ENCODE measurements around the gene KIAA0825.
A peak's percentile ranks its signal among the peaks of the same experiment; 100 is the strongest.

The KIAA0825 gene

GRCh38 chr5:94281236-94281801, 337.1 kb downstream of the KIAA0825 start:
- H3K4me3 ChIP-seq (ENCODE audit: low read length): no peak overlapping the region
- DNase-seq (ENCODE audit: low read depth, low spot score): no peak

DNA sequence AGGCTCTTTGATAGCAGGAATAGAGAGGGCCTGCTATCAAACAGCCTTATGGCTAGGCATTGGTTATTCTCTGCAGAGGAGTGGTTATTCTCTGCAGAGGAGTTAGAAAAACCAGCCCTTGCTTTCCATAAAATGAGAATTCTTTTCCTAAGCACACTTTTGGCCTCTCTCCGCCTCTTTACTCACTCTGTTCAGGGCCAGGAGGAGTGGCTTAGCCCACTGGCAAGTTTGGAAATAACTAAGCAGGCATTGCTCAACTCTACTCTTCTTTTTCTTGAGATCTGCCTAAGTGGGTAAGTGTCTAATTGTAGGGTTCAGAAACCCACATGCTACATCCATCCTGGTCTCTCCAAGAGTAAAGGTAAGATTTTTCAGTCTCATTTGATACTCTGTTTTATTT, 341.7 kb downstream of the KIAA0825 start:
- H3K4me3 ChIP-seq (ENCODE audit: low read length): no peak overlapping the region
- DNase-seq (ENCODE audit: low read depth, low spot score): no peak

GRCh38 chr5:94276048-94276447, 342.4 kb downstream of the KIAA0825 start:
- no peak for DNase-seq (ENCODE audit: low read depth, low spot score)
- H3K4me3 ChIP-seq (ENCODE audit: low read length): no peak overlapping the region

GRCh38 chr5:94274707-94275106, 343.7 kb downstream of the KIAA0825 start:
- no peak for DNase-seq (ENCODE audit: low read depth, low spot score)
- no peak overlapping the region for H3K4me3 ChIP-seq (ENCODE audit: low read length)

DNA sequence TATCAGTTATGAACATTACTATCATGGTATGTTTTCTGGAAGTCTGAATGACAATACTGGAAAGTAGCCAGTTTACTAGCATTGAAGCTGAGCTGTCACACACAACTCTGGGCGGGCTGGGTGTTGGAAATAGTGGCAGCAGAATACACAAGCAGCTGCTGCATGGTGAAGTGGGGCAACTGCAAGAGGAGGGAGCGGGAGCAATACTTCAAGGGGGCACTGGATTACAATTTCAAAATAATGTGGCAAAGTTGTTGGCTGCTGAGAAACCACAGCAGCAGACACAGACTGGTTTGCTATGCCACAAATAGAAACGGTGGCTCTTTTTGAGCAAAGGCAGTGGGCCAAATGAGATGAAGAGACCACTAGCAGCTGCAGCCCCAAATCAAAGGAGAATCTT, 350.2 kb downstream of the KIAA0825 start:
- H3K4me3 ChIP-seq (ENCODE audit: low read length): no peak overlapping the region
- DNase-seq (ENCODE audit: low read depth, low spot score): peak; percentile 97

GRCh38 chr5:94267350-94267899, 351.0 kb downstream of the KIAA0825 start:
- DNase-seq (ENCODE audit: low read depth, low spot score): no peak
- H3K4me3 ChIP-seq (ENCODE audit: low read length): no peak overlapping the region

- H3K4me3 ChIP-seq (ENCODE audit: low read length): no peak overlapping the region
- DNase-seq (ENCODE audit: low read depth, low spot score): no peak
These were observed 352.2 kb downstream of the KIAA0825 start for GRCh38 chr5:94266170-94266569.

DNA sequence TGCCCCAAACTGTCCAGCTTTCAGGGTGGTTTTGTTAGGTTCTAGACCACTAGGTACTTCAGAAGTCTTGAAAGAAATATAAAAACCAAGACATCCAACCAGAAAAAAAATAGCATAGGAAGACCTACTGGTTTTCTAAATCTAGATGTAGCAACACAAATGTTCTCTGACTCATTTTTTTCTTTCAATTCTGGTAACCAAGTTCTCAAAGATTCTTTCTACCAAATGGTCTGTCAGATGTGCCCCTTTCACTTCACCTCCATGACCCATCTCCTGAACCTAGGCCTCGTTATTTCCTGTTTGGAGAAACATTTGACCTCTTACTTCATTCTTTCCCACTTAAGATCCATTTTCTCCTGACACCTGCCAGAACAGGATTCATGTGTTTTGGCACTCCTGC, 355.3 kb downstream of the KIAA0825 start:
- no peak overlapping the region for H3K4me3 ChIP-seq (ENCODE audit: low read length)

DNA sequence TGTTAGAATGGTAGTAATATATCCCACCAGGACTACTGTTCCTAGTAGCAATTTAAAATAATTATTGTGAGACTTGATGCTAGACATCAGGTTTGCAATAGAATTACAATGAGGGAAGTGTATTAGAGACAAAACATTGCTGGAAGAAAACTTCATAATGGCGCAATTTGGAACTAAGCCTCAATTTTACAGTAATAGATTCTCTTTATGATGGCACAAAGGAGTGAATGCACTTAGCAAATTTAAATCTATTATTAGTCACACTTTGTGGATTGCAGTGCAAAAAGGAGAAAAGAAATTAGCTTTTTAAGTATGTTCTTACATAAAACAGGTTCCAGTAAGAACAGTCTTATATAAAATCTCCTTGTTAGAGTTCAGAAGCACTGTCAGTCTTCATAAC, 358.3 kb downstream of the KIAA0825 start:
- H3K4me3 ChIP-seq (ENCODE audit: low read length): no peak overlapping the region
- no peak for DNase-seq (ENCODE audit: low read depth, low spot score)

More for the DNA sequence above, 355.3 kb downstream of the KIAA0825 start:
- DNase-seq (ENCODE audit: low read depth, low spot score): no peak

- no peak overlapping the region for H3K4me3 ChIP-seq (ENCODE audit: low read length)
- no peak for DNase-seq (ENCODE audit: low read depth, low spot score)
These were observed 364.2 kb downstream of the KIAA0825 start for GRCh38 chr5:94254214-94254613.

DNA sequence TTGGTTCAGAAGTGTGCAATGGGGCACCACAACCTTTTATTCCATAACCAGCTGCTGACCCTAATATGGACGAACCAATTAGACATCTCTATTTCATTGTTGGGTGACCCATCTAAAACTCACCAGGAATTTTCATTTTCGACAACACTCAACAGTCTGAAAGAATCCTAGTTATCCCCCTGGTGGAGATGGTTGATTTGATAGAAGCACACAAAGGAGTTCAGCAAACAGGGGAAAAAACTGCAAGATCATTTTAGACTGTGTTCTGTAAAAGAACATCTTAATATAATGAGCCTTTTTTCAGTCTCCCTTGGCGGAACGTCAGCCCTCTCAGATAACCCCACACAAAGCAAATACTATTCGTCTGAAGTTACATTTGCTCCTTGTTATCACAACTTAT, 367.4 kb downstream of the KIAA0825 start:
- no peak overlapping the region for H3K4me3 ChIP-seq (ENCODE audit: low read length)
- DNase-seq (ENCODE audit: low read depth, low spot score): no peak

DNA sequence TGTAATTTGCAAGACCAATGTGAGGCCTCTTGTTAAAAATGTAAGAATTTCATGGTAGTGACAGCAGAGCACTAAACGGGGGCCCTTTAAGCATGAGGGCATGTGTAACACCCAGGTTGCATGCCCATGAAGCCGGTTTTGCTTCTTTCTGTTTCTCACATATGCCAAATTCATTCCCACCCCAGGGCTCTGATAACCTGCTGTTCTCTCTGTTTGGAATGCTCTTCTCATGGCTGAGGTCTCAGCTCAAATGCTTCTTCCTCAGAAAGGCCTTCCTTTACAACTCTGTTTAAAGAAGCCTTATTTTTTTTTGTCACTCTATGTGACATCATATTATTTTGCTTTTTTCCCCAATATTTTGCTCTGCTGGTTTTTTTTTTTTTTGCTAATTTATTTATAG, 369.0 kb downstream of the KIAA0825 start:
- no peak overlapping the region for H3K4me3 ChIP-seq (ENCODE audit: low read length)
- no peak for DNase-seq (ENCODE audit: low read depth, low spot score)

DNA sequence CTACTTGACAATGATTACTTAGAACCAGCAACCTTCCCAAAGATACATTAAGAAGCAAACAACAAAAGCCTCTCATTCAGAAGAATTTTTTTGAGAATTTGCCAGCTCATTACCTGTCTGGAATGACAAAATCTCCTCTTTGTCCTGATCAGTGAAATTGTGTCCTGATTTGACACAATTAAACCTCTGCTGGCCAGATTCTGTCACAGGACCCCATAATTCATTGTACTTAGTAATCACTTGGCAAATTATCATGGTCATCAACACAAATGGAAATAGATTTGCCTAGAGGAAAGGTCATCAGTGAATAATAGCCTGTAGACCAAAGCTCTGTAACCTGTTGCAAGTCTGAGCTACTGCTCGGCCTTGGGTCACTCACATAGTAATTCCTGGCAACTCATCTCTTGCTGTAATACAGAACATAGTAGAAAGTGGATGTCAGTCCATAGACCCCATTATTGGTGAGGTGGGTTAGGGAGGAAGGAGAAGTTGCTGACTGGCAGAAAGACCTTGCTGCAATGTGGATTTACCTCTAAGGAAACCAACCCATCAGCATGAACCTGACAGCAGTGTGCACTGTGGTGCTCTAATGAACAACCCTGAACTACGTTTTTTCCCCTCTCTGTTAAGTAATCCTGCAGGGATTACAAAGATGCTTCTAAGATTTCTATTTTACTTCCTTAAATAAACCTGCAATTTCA, 370.1 kb downstream of the KIAA0825 start:
- no peak for DNase-seq (ENCODE audit: low read depth, low spot score)
- no peak overlapping the region for H3K4me3 ChIP-seq (ENCODE audit: low read length)

DNA sequence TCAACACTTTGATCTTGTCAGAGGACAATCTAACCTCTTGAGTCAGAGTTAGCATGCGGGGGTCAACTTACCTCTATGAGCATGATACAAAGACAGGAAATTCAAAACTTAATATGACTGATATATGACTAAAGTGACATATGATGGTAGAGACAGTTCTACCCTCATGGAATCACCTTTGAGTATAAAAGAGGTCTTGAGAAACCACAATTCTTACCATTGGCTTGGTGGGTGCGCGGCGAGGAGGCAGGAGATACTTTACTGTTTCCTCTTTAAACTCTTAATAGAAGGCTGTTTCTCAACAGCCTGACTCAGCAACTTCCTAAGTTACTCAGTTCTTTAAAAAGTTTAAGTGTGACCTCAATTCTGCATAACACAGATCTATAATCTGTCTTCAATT, 372.8 kb downstream of the KIAA0825 start:
- H3K4me3 ChIP-seq (ENCODE audit: low read length): no peak overlapping the region
- peak; percentile 45 for DNase-seq (ENCODE audit: low read depth, low spot score)

DNA sequence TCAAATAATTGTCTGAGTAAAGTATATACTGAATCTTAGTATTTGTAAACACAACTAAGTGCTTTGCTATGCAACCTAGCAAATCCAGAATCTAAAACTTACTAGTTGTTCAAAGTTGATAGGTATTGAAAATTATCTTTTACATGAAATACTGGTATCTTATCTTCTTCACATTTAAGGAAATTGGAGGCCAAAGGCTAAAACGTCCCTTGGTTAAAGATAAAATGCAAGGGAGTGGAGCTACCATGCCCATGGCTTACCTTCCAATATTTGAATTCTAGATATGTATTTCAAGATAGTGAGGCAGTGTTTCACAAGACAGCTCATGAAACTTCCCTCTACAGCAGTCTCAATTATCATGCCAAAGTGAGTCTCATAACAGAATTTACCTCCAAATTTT, 373.5 kb downstream of the KIAA0825 start:
- H3K4me3 ChIP-seq (ENCODE audit: low read length): no peak overlapping the region
- DNase-seq (ENCODE audit: low read depth, low spot score): no peak

GRCh38 chr5:94243612-94244011, 374.8 kb downstream of the KIAA0825 start:
- H3K4me3 ChIP-seq (ENCODE audit: low read length): no peak overlapping the region
- DNase-seq (ENCODE audit: low read depth, low spot score): no peak

DNA sequence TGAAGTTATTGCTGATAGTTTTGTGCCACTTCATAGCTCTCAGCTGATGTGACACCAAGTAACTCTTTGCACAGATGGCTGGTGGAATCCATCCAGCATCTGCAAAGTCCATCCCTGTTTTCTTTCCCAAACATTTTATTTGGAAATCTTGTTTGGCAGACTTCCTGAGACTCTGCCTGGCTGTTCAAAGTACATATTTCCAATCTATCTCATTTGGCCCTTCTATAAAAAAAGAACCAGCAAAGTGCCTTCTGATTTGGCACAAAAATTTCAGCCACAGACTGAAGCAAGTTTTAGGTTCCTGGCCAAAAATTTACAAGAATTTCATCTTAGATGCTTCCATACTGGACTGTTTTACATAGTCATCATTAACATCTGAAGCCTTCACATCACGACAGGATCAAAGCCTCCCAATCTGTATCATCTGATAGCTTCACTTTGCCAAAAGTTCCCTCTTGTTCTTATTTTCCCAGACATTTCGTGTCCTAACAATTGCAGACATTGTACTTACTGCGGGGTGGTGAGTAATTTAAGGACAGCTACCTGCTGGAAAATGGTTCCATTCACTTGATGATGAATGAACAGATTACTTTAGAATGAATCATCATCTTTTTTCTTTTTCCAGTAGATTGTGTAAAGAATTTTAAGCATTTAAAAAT, 377.3 kb downstream of the KIAA0825 start:
- DNase-seq (ENCODE audit: low read depth, low spot score): no peak
- H3K4me3 ChIP-seq (ENCODE audit: low read length): no peak overlapping the region

GRCh38 chr5:94240596-94240992, 377.8 kb downstream of the KIAA0825 start:
- no peak overlapping the region for H3K4me3 ChIP-seq (ENCODE audit: low read length)
- no peak for DNase-seq (ENCODE audit: low read depth, low spot score)

DNA sequence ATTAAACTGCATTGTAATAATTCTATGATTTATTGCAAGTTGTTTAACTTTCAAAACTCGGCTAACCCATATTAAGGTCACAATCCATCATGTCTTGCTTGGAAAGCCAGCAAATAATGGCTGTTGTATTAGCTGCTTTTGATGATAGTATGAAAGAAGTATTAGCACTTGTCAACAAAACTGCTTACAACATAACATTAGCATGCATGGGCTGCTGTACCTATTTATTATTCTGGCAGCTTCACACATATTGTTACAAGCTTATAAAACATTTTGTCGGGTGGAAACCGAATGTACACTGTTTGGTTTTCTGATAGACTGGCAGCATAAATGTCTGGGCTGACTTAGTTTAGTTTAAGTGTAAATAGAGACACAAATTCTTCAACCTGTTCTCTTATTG, 378.3 kb downstream of the KIAA0825 start:
- DNase-seq (ENCODE audit: low read depth, low spot score): no peak
- no peak overlapping the region for H3K4me3 ChIP-seq (ENCODE audit: low read length)

DNA sequence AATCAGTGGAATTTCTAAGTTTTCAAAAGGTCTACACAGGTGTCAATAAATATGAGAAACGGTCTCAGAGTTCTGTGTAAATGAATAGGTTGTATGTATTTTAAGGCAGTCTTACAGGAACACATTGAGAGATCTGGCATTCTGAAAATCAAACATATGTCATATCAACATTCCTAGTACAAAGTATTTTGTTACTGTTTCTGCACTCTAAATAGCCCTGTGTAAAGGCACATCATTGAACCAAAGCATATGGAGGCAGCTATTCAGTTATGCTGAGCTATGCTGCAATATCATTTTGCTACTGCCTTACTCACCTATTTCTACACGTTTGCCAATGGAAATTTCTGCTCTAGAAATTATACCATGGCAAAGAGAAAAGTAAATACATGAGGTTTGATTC, 379.1 kb downstream of the KIAA0825 start:
- DNase-seq (ENCODE audit: low read depth, low spot score): no peak
- H3K4me3 ChIP-seq (ENCODE audit: low read length): no peak overlapping the region

Data from Jurkat, Clone E6-1 (cell line).